Natural killer cell treated with Interleukin-12 subunit alpha and Interleukin-12 subunit beta and Interleukin-15 and Interleukin-18, amount 100 ng/mL, for 72 hours (primary cell): ENCODE data around the gene KCNQ1. TPM values are rescaled to one million over a fixed set of nuclear protein-coding genes. Genes with fewer than 3 reads are reported as not detected.
A peak's percentile ranks its signal among the peaks of the same experiment; 100 is the strongest.

Source experiments
- ATAC-seq, 2 donors: fragments of 150-1000 bp; cut with Tn5 transposase in 1 of 2; sonication (Bioruptor Pico), chemical (Tn5 transposase) in 1 of 2; 2 replicates each; pipeline ENCODE4 v1.10.0; 2021
- DNase-seq: peaks from one replicate; pipeline ENCODE4 v3.0.0; 2022; ENCODE audit warnings: low spot score
- H3K27ac Mint-ChIP-seq, 2 donors: 1 replicate in 1 of 2; 2 replicates in 1 of 2; pipeline ENCODE4 v1.8.0; 2022; ENCODE audit warnings: mixed read lengths in 2 of 2, mild to moderate bottlenecking in 1 of 2, moderate library complexity in 1 of 2
- H3K27me3 Mint-ChIP-seq, 2 donors: 1 replicate in 1 of 2; 2 replicates in 1 of 2; pipeline ENCODE4 v1.8.0; 2022; ENCODE audit warnings: mixed read lengths in 2 of 2
- H3K36me3 Mint-ChIP-seq: one replicate; pipeline ENCODE4 v1.8.0; 2022; ENCODE audit warnings: mixed read lengths
- H3K4me1 Mint-ChIP-seq, 2 donors: 1 replicate in 1 of 2; 2 replicates in 1 of 2; pipeline ENCODE4 v1.8.0; 2022; ENCODE audit warnings: low read depth in 2 of 2, mixed read lengths in 2 of 2, mild to moderate bottlenecking in 1 of 2
- H3K4me3 Mint-ChIP-seq: one replicate; pipeline ENCODE4 v1.8.0; 2022; ENCODE audit warnings: mixed read lengths
- H3K9me3 Mint-ChIP-seq: 2 replicates; pipeline ENCODE4 v1.8.0; 2022; ENCODE audit warnings: mixed read lengths
- total RNA-seq, 2 donors: library from RNA; stranded (reverse); gene quantifications; one replicate each; pipeline ENCODE4 v1.2.3, GENCODE V29; 2022

Gene KCNQ1
- total RNA-seq, 2 donors from 2014 or later = 0.19 to 1.4 TPM

DNA sequence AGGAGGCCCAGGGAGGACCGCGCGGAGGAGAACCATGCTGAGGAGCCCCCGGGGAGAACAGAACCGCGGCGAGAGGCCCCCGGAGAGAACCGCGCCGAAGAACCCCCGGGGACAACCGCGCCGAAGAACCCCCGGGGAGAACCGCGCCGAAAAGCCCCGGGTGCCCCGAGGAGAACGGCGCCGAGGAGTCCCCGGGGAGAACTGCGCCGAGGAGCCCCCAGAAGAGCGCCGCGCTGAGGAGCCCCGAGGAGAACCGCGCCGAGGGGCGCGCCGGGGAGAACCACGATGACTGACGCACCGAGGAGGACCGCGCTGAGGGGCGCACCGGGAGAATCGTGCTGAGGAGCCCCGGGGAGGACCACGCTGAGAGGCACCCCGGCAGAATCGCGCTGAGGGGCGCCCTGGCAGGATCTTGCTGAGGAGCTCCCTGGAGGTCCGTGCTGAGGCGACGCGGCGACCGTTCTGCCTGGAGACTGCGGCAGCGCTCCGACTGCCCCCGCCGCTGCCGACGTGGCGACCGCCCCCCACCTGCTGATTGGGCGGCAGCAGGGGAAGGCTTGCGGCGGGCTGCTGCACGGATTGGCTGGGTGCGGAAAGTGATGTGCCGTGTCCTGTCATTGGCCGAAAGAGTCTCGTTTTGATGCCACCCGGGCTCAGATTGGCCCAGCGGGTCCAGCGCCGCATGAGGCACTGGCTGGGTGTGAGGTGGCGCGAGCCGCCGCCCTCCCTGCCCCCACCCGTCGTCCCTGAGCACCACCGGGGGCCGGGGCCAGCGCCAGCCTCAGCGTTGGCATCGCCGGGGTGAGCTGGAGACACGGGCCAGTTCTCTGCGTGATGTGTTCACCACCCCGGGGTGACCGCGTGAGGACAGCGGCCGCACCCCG, 255.0 kb downstream of the KCNQ1 start, which contains the start of gene KCNQ1OT1:
Gene KCNQ1OT1 (minus strand): TSS at position 464 of the 884 bp plus-strand sequence.
- no peaks in the 10 kb centered on the region for H3K27me3 Mint-ChIP-seq
- DNase-seq (peak; percentile 90), ATAC-seq (peak; percentile 95 to 96)
- peak within 1 kb of the TSS; percentile 11 to 49 for H3K27ac Mint-ChIP-seq
- H3K4me3 Mint-ChIP-seq = peak within 1 kb of the TSS; percentile 85
- no peaks in the 10 kb centered on the region for H3K36me3 Mint-ChIP-seq
- peaks cover 7 to 11% of the 10 kb centered on the region in 2 donors for H3K4me1 Mint-ChIP-seq
- no peaks in the 10 kb centered on the region for H3K9me3 Mint-ChIP-seq

DNA sequence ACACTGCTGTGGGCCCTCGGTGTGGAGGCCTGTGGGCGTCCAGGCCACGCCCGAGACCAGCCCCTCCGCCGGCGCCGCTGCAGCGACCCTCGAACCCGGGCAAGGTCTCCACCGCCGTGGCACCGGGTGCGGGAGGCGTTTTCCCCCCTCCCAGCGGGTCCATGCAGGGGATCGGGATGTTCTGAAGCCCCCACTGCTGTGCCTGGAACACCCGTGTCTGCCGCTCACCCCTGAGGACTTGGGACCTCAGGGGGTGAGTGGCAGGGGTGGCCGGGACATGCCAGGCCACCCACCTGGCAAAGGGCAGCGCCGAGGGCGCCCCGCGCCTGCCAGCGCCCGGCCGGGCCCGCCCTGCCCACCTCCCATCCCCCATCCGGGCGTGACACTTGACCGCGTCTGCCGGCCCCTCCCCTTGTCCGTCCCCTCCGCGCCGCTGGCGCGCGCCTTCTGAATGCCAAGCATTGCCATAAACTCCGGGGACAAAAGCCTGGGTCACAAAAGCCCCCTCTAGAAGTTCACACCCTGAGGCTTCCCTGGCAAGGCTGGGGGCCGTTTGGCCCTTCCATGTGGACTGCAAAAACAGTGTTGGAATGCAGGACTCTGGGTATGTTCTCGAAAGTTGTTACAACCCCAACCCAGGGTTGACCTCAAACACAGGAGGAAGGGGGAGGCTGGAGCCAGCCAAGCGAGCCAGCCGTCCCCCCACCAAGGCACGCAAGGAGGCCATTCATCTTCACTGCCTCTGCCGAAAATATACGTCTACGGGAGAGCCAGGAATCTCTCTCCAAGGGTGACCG, 255.8 kb downstream of the KCNQ1 start:
- Mint-ChIP-seq H3K36me3 (no peaks in the 10 kb centered on the region), H3K4me1 (peaks cover 7 to 11% of the 10 kb centered on the region in 2 donors), H3K4me3 (peak overlapping the region; percentile 85), H3K27me3 (no peaks in the 10 kb centered on the region), H3K9me3 (no peaks in the 10 kb centered on the region), H3K27ac (no peak overlapping the region)
- ATAC-seq = peak; percentile 46 to 57
- peak; percentile 71 for DNase-seq

DNA sequence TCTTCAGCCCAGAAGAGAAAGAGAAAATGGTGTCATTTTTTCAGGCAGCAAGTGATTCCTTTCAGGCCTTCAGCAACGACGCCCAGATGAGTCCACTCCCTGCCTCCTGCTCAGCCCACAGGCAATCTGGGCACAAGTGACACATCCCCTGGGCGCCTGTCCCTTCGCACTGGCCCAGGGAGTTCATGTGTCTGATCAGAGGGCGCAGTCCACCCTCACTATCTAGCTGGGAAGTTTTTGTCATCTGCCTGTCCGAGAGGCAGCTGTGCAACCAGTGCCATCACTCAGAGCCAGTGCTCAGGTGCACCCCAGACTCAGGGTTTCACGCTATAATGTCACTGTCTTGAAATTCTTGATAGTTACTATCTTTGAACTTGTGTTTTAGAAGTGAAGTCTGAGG, 256.4 kb downstream of the KCNQ1 start:
- Mint-ChIP-seq H3K4me3 (no peak overlapping the region), H3K27me3 (no peaks in the 10 kb centered on the region), H3K4me1 (peaks cover 7 to 11% of the 10 kb centered on the region in 2 donors), H3K9me3 (no peaks in the 10 kb centered on the region), H3K36me3 (no peaks in the 10 kb centered on the region), H3K27ac (no peak overlapping the region)
- DNase-seq (peak; percentile 47), ATAC-seq (no peak)

DNA sequence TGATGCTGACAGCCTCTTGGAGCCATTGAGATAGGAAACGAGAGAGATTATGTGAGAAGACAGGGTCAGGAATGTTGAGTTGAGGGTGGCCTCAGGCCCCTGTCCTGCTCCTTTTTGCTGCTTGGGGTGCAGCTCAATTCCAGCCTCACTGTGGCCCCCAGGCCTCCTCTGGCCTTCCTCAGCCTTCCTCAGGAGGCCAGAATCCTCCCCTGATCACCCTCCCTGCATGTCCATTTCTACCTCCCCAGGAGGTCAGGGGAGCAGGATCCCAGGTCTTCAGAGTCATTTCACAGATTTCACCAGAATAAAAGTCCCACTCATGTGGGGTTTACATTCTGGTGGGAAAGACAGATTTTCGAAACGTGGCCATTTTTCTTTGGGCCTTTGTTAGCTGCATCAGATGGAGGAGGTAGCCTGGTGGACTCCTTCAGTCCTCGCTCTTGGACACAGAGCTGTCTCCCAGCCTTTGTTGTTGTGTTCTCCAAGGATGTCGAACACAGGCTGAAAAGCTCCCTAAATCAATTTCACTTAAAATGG, 257.2 kb downstream of the KCNQ1 start:
- H3K27ac Mint-ChIP-seq = no peak overlapping the region
- H3K36me3 Mint-ChIP-seq = no peaks in the 10 kb centered on the region
- H3K4me1 Mint-ChIP-seq = peaks cover 7 to 11% of the 10 kb centered on the region in 2 donors
- H3K9me3 Mint-ChIP-seq = no peaks in the 10 kb centered on the region
- ATAC-seq (no peak), DNase-seq (no peak)
- no peaks in the 10 kb centered on the region for H3K27me3 Mint-ChIP-seq
- peak overlapping the region; percentile 15 for H3K4me3 Mint-ChIP-seq

DNA sequence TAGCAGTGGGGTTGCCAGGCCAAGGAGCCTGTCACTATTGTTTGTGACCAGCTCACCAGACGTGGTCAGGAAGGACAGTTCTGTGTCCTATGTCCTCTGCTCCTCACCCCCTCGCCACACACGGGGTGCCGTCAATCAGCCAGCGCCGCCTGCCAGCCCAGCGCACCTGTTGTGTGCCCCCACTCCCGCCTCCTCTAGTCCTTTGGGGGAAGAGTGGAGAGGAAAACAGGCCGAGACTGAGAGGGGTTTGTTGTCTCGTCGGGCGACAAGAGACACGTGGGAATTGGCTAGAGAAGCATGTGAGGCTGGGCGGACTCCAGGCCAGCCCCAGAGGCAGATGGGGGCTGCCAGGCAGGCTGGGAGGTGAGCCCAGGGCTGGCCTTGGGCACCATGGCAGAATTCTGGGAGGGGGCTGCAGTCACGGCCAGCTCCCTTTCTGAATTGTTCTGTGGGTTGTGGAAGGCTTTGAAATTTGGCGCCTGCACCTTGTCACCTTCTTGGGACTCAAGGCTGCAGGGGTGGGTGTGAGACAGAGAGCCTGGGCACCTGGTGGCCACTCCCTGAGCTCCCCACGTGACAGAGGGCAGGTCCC, 258.1 kb downstream of the KCNQ1 start:
- no peaks in the 10 kb centered on the region for H3K27me3 Mint-ChIP-seq
- H3K9me3 Mint-ChIP-seq = no peaks in the 10 kb centered on the region
- peaks cover 7 to 11% of the 10 kb centered on the region in 2 donors for H3K4me1 Mint-ChIP-seq
- peak; percentile 49 for DNase-seq
- H3K4me3 Mint-ChIP-seq = no peak overlapping the region
- ATAC-seq = no peak
- no peaks in the 10 kb centered on the region for H3K36me3 Mint-ChIP-seq
- H3K27ac Mint-ChIP-seq = no peak overlapping the region

DNA sequence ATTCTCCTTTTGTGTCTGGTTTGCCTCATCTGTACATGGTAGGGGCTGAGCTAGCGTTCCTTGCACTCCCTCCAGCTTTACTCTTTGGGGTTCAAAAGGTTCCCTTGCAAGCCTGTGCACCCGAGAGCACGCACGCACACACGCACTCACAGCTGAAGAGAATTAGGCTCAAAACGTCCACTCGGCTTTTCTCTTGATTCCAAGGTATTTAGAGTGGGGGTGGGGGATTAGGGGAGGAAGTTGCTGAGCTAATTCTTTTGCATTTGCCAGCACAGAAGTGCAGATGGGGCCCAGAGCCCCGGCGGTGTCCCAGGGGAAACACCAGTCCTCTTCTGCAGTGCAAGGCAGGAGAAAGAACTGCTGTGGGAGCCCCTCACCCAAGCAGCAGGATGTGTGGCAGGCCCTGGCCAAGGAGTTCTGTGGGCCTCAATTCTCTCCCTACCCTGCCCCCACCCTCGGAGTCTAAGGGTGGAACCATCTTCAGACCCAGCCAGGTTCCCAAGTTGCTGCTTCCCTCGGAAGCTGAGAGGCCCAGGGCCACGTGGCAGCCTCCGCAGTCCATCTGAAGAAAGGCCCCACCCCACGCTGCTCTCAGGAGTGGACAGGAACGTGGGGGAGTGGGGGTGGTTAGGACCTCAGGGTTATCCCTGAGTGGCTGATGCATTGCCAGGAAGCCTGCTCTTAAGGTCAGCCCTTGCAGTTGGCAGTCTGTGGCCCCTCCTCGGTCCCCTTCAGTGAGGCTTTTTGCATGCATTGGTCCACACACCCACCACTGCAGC, 258.7 kb downstream of the KCNQ1 start:
- DNase-seq (no peak), ATAC-seq (no peak)
- H3K27ac Mint-ChIP-seq = no peak overlapping the region
- H3K4me3 Mint-ChIP-seq = no peak overlapping the region
- H3K36me3 Mint-ChIP-seq = no peaks in the 10 kb centered on the region
- H3K9me3 Mint-ChIP-seq = no peaks in the 10 kb centered on the region
- H3K4me1 Mint-ChIP-seq = peaks cover 2 to 7% of the 10 kb centered on the region in 2 donors
- no peaks in the 10 kb centered on the region for H3K27me3 Mint-ChIP-seq

DNA sequence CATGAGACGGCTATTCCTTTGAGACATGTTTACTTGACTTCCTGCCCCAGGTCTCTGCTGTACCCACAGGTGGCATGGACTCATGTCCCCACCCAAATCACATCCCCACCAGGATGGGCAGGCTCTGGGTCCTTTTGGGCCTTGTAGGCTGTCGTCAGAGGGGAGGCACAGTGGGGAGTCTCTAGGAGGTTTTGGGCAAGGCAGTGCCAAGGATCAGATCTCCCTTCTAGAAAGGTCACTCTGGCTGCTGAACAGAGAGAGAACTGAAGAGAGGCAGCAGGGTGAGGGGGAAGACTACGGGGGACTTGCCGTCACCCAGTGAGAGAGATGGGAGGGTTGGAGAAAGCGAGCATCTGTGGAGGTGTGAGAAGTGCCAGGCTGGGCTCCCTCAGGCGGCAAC, 259.5 kb downstream of the KCNQ1 start:
- DNase-seq (no peak), ATAC-seq (no peak)
- Mint-ChIP-seq H3K4me3 (no peak overlapping the region), H3K27ac (no peak overlapping the region), H3K27me3 (peaks cover 0 to under 1% of the 10 kb centered on the region in 2 donors), H3K4me1 (no peaks in the 10 kb centered on the region), H3K9me3 (no peaks in the 10 kb centered on the region), H3K36me3 (no peaks in the 10 kb centered on the region)

DNA sequence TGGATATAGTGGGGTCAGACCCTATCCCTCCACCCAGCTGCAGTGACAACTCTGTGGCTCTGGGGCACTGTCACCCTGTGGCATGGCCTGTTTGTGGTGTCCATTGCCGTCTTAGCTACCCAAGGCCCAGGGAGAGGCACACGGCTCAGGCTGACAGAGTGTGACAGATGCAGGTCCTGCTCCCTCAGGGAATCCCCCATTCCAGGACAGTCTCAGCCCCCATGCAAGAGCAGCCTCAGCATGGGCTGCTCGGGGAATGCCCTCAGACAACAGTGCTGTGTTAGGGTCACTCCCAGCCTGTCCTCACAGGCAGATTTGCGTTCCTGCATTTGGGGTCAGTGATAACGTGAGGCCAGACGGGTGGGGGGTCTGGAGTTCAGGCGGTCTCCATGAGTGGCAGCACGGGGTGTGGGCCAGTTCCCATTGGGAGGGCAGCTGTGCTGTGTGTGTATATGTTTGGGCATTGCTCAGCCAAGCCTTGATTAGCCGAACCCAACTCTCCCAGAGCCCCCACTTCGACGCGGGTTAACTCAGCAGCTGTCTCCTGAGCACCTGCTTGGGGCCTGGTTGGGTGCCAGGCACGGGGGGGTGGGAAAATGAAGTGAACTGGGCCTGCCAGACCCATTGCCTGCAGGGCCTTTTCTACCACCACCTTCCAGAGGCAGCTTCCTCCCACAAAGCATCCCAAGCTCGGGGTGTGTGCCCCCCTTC, 260.2 kb downstream of the KCNQ1 start:
- H3K27me3 Mint-ChIP-seq = peaks cover 3 to 6% of the 10 kb centered on the region in 2 donors
- no peak overlapping the region for H3K27ac Mint-ChIP-seq
- H3K4me1 Mint-ChIP-seq = no peaks in the 10 kb centered on the region
- no peaks in the 10 kb centered on the region for H3K9me3 Mint-ChIP-seq
- H3K36me3 Mint-ChIP-seq = no peaks in the 10 kb centered on the region
- H3K4me3 Mint-ChIP-seq = no peak overlapping the region
- DNase-seq (no peak), ATAC-seq (no peak)

DNA sequence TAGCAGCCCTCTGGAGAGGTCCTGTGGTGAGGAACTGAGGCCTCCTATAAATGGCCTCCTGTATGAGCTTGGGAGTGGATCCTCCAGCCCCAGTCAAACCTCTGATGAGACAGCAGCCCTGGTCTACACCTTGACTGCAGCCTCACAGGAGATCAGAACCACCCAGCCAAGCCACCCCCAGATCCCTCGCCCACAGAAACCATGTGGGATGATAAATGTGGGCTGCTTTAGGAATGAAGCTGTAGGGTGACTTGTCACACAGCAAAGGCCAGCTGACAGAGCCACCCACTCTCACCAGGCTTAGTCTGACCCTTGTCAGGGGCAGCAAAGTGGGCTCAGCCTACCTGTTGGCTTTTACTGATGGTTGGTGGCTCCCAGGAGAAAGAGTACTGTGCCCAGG, 261.5 kb downstream of the KCNQ1 start:
- no peaks in the 10 kb centered on the region for H3K4me1 Mint-ChIP-seq
- H3K27ac Mint-ChIP-seq = no peak overlapping the region
- H3K4me3 Mint-ChIP-seq = no peak overlapping the region
- DNase-seq = no peak
- peaks cover 3 to 15% of the 10 kb centered on the region in 2 donors for H3K27me3 Mint-ChIP-seq
- no peaks in the 10 kb centered on the region for H3K36me3 Mint-ChIP-seq
- H3K9me3 Mint-ChIP-seq = no peaks in the 10 kb centered on the region
- ATAC-seq = peak in 1 of 2 donors; percentile 29

DNA sequence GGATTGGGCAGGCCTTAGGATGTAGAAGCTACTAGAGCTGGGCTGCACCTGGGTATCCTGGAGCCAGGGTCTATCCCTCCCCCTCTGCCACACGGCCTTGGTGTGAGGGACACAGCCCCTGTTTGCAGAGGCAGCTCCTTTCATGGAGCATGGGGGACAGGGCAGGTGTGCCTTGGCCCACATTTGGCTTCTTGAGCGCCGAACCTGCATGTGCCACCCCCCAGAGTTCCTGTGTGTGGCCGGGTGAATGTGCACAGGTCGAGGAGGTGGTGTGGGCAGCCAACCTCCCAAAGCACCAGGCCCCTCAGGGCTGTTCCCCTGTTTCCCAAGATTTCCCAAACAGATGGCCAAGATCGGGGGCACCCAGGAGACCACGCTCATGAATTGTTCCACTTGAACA, 262.9 kb downstream of the KCNQ1 start:
- no peaks in the 10 kb centered on the region for H3K36me3 Mint-ChIP-seq
- no peak overlapping the region for H3K27ac Mint-ChIP-seq
- no peak overlapping the region for H3K4me3 Mint-ChIP-seq
- peak in 1 of 2 donors; percentile 3 for ATAC-seq
- H3K9me3 Mint-ChIP-seq = no peaks in the 10 kb centered on the region
- H3K27me3 Mint-ChIP-seq = peaks cover 3 to 15% of the 10 kb centered on the region in 2 donors
- H3K4me1 Mint-ChIP-seq = no peaks in the 10 kb centered on the region
- DNase-seq = no peak

DNA sequence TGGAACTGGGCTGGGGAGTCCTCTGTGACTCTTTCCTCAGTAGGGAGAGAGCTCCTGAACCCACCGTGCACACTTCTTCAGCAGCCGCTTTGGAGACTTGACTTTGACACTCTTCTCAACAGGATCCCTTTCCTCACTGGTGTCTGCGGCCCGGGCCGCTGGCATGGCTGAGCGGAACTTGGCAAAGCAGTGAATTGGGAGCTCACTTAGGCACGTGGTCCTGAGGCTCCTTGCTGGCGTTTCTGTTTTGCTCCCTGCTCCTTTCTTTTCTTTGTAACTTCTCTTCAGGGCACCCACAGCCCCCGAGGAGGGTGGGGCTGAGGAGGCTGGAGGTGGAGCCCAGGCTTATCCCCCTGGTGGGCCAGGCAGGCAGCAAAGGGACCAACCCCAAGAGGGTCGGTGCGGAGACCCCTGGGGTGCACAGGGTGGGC, 263.4 kb downstream of the KCNQ1 start:
- Mint-ChIP-seq H3K4me3 (no peak overlapping the region), H3K36me3 (no peaks in the 10 kb centered on the region), H3K9me3 (no peaks in the 10 kb centered on the region), H3K27ac (no peak overlapping the region), H3K4me1 (no peaks in the 10 kb centered on the region), H3K27me3 (peaks cover 3 to 15% of the 10 kb centered on the region in 2 donors)
- DNase-seq (no peak), ATAC-seq (no peak)

DNA sequence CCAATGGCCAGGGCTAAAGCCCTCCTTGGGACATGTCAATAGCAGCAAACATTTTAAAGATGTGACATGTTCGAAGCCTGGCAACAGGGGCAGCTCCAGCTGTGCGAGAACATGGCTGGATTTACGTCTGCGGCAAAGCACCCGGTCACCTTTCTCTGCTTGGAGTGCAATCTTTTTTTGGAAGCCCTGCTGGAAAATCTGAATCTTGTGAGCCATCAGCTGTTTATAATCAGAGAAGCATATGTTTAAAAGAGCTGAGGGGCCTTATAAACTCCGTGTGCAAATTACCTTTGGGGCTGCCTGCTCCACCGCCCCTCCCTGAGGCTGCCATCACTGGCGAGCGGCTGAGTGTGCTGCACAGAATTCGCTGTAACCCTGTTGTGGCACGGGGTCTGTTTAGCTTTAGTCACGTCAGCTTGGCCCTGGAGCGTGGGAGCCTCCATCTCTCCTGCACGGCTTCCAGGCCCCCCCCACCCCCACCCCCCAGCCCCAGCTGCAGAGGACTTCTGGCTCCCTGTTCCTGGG, 264.0 kb downstream of the KCNQ1 start:
- no peak for DNase-seq
- Mint-ChIP-seq H3K9me3 (no peaks in the 10 kb centered on the region), H3K27me3 (peaks cover 3 to 15% of the 10 kb centered on the region in 2 donors), H3K27ac (no peak overlapping the region), H3K4me3 (no peak overlapping the region), H3K4me1 (no peaks in the 10 kb centered on the region), H3K36me3 (no peaks in the 10 kb centered on the region)
- no peak for ATAC-seq
